HG03060 (cell line): ENCODE results near the gene SMS.

Source experiments
- ATAC-seq: cut with Tn5 transposase; IDR thresholded peaks from one replicate; pipeline ENCODE4 v1.9.1; 2021; ENCODE audit warnings: low read depth, moderate number of reproducible peaks; ENCODE audit not compliant: unreplicated experiment

Gene SMS

DNA sequence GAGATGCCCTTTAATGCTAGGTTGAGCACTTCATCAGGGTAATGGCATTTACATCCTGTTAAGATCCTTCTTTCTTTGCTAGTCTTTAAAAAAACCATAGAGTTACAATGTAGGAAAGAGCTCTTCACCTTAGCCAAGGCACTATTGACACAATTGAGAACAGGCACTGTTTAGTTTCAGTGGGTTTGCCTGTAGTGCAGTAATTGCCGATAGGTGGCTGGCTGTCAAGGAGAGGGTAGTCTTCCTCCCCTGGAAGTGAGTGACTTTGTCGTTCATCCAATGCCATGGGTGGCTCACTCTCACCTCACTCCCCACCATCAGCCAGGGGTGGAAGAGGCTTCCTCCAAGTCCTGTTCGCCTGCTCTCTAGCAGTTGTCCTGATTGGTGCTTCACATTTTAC, 34.7 kb downstream of the SMS start:
- ATAC-seq = no peak

GRCh38 chrX:21975812-21976211, 35.3 kb downstream of the SMS start:
- ATAC-seq = no peak

GRCh38 chrX:21978346-21978745, 37.8 kb downstream of the SMS start:
- no peak for ATAC-seq

DNA sequence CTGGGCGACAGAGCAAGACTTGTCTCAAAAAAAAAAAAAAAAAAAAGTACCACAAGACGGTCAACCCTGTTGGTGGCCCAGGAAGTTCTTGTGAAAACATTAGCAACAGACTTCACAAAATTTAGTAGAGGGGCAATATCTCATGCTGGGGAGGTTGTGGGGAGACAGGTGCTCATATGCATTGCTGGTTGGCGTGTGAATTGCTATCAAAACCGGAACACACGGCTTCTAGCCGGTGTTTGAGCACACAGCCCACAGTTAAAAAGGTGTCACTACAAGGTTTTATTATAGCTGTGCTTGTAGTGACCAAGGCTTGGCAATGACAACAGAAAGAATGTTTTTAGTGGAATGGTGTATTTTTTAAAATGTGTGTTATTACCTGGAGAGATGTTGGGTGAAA, 41.8 kb downstream of the SMS start:
- ATAC-seq = no peak

GRCh38 chrX:21985332-21985777, 44.8 kb downstream of the SMS start:
- peak; percentile 76 for ATAC-seq

GRCh38 chrX:21986596-21986995, 46.1 kb downstream of the SMS start:
- no peak for ATAC-seq

- no peak for ATAC-seq
These were observed 48.9 kb downstream of the SMS start for GRCh38 chrX:21989384-21989783.

GRCh38 chrX:21990832-21991231, 50.3 kb downstream of the SMS start:
- ATAC-seq = no peak

GRCh38 chrX:21991504-21991903, 51.0 kb downstream of the SMS start:
- no peak for ATAC-seq

GRCh38 chrX:21993265-21993664, 52.8 kb downstream of the SMS start:
- ATAC-seq = peak; percentile 87

- no peak for ATAC-seq
These were observed 56.5 kb downstream of the SMS start for GRCh38 chrX:21996872-21997455.

DNA sequence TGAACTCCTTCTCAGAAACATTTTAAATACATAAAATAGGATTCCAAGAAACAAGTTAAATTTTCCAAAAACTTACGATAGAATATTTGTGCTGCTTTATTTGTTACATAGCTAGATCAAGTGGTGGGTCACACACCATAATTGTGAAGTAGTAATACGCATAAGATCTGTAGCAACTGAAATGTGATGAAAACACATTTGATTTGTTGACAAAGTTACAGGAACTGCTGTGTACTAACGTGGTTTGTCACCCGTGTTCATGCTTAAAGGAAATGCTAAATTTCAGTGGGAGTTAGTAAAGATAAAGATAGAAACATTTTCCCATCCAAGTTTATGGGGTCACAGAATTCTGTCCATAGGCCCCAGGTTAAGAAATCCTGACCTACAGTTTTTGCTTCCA, 57.5 kb downstream of the SMS start:
- ATAC-seq = no peak

DNA sequence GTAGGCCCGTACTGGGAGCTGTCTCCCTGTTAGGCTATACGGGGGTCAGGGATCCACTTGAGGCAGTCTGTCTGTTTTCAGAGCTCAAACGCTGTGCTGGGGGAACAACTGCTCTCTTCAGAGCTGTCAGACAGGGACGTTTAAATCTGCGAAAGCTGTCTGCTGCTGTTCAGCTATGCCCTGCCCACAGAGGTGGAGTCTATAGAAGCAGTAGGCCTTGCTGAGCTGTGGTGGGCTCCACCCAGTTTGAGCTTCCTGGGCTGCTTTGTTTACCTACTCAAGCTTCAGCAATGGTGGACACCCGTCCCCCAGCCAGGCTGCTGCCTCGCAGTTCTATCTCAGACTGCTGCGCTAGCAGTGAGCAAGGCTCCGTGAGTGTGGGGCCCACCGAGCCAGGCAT, 64.4 kb downstream of the SMS start:
- ATAC-seq = no peak

- no peak for ATAC-seq
These were observed 71.5 kb downstream of the SMS start for GRCh38 chrX:22012051-22012450.

DNA sequence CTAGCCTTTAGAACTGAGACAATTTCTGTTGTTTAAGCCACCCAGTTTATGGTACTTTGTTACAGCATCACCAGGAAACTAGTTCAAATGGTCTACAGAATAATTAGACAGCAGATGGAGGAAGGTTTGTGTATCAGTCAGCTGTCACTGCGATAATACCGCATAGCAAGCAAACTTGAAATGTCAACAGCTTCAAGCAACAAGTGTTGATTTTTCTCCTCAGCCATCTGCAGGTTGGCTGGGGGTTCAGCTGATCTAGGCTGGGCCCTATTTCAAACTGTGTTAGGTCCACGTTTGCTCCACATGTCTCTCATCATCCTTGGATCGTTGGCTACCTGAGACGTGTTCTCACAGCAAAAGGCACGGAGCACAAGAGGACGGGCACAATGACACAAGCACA, 72.4 kb downstream of the SMS start:
- no peak for ATAC-seq

DNA sequence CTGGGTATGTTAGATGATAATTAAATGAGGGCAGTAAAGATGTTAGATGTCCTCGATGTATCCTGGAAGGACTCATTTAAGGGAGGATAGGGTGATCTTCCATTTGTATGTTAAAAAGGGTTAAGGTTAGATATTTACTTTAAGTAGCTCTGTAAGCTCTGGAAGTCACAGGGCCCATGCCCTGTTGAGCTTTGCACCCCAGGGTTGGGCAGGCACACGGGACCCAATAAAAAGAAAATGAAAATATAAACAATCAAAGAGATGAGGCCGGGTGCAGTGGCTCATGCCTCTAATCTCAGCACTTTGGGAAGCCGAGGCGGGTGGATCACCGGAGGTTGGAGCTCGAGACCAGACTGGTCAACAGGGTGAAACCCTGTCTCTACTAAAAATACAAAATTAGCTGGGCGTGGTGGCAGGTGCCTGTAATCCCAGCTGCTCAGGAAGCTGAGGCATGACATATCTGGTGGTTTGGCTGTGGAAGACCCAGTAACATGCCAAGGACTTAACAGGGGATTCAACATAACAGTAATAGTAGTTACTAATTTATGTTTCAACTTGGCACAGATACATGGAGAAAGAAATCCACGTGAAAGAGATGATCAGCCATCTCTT, 74.7 kb downstream of the SMS start:
- no peak for ATAC-seq

DNA sequence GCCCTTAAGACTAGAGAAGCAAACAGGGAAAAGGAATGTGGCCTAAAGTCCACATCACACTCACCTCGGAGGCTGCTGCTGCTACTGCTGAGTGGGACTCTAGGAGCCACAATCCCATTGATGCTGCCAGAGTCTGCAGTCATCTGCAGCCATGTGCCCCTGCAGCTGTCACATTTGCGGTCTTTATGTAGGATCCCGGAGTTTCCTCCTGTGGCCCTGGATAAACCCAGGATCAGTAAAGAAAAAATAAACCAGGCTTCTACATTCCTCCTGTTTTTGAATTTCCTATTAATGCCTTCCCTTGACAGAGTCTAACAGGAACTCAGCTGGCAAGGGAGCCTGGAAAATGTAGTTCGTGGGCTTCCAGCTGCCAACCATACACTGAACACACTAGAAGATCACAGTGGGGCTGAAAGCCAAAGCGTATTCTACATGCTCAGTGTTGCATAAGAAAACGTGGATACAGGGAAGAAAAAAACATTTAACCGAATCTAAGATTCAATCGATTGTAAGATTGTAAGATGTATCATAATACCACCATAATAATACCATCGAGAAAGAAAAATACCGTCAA, 81.3 kb downstream of the SMS start:
- ATAC-seq = no peak

- no peak for ATAC-seq
These were observed 84.1 kb downstream of the SMS start for GRCh38 chrX:22024577-22024976.

DNA sequence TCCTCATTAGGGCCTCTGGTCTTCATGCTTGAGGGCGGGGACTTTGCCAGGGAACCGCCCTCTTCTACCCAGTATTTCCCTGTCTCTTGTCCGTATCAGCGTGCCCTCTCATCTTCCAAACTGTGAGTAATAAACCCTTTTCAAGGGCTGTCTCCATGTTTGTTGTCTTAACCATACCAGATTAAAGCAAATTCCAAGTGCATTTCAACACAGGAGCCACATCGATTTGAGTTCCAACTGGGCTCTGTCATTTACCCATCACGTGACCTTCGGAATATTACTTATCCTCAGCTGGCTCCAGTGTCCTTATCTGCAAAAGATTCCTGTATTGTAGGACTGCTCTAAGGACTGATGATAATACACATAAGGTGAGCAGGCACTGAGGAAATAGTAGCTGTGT, 85.2 kb downstream of the SMS start:
- no peak for ATAC-seq

DNA sequence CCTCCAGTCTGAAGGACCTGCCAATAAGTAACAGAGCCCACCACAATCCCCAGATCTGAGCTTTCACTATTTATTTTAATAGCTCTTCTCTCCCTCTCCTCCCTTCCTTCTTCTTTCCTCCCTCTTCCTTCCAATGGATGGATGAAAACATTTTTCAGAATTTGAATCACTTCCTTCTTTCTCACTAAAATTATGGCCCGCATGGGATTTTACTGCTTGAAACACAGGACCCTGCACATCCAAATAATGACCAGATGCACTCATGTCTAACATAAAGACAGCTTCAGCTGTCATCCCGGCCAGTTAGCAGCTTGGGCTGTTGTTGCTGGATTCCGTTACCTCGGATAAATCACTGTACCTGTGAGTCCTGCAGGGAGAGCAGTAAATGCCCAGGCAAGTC, 86.2 kb downstream of the SMS start:
- ATAC-seq = no peak

DNA sequence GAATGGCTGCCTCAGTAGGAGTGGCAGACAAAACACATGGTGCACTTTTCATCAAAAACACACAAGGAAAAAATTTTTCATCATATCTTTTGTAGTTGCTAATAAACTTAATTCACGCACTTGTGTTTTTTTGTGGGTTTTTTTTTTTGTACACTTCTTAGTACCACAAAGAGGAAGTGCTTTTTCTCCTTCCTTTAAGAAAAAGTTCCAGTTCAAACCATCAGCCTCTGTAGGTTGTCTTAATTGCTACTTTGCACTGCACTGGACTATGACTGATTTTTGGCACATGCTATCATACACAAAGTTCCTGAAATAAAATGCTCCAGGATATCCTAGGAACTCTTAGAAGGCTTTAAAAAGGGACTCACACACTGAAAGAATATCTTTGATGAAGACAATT, 91.6 kb downstream of the SMS start, which contains the start of gene PHEX:
TSS of gene PHEX (plus strand) at position 242 of the 400 bp plus-strand sequence. CDS start 681 bp downstream, outside the sequence.
- ATAC-seq = no peak

DNA sequence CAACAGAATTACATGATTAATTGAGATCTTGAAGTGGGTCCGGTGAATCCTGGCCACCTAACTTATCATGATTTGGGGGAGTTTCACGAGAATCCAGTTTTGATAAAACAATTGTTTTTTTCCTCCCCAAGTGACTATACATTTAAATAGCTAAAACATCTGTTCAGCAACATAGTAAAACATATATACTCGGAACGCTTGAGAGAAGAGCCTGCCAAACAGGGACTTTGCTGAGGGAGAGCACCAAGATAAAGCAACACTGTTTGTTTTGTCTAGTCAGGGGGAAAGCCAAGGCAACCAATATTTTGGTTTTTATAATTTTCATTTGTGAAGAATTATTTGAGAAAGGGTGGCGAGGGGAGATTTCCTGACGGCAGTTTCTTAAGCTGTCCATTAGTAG, 92.0 kb downstream of the SMS start:
- no peak for ATAC-seq
